NT2/D1 (cell line): ENCODE results near the gene CLDN2.

Experiments used
- YY1 ChIP-seq: IDR thresholded peaks from 2 replicates; pipeline ENCODE4 v1.6.1; 2011; ENCODE audit not compliant: insufficient read length, insufficient read depth
- ZNF274 ChIP-seq: IDR thresholded peaks from 2 replicates; pipeline ENCODE4 v1.6.1; 2011; ENCODE audit warnings: mild to moderate bottlenecking, low read depth, low read length

DNA sequence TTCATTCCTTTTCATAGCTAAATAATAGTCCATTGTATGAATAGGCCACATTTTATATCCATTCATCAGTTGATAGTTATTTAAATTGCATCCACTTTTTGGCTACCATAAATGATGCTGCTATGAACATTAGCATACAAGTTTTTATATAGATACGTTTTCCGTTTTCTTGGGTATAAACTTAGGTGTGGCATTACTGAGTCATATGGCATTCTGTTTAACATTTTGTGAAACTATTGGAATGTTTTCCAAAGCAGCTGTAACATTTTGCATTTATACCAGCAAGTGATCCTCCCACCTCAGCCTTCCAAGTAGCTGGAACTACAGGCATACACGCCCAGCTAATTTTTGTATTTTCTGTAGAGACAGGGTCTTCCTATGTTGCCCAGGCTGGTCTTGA, 26.3 kb downstream of the CLDN2 start:
- TF ChIP-seq ZNF274: no peak
- TF ChIP-seq YY1: no peak
